Right ventricle myocardium inferior (tissue), 1 donor: ENCODE data around the gene SKOR1. TPM values are rescaled to one million over a fixed set of nuclear protein-coding genes. Genes with fewer than 3 reads are reported as not detected.

Source experiments
- ATAC-seq: fragments of 200-7000 bp; cut with Tn5 transposase; one replicate; pipeline ENCODE4 v1.9.1; 2020; ENCODE audit warnings: mild to moderate bottlenecking, moderate library complexity
- DNase-seq: peaks from one replicate; pipeline ENCODE4 v3.0.0; 2021; ENCODE audit errors: missing footprints
- intact Hi-C: fragments of 100-400 bp; cut with DNase I; formaldehyde crosslinking; loops from one replicate; pipeline ENCODE4 v1.11.0; 2022
- total RNA-seq: library from RNA; stranded (reverse); fragmentation: NEBNext Ultra II Directional; extraction: Animal tissue kit (Norgen Biotek cat#: 25700); gene quantifications from one replicate; pipeline ENCODE4 v1.2.1, GENCODE V29; 2021
- donor health status: DM: no; HTN: yes; CAD: no; lungs with severe emphysema.

The SKOR1 gene
- total RNA-seq, 1 donor from 2014 or later, result not detected

GRCh38 chr15:67839929-67840748 lies 14.8 kb downstream of the SKOR1 start, which contains the start of gene RNU6-1:
TSS of gene RNU6-1 (minus strand) at chr15:67840045.
- intact Hi-C loops, result loop anchor here (5.0 kb wide), 3 partner anchors 318 to 893 kb away; partner anchors contain the start of gene C15orf61
- DNase-seq (peak; percentile 97), ATAC-seq (peak; percentile 94)

DNA sequence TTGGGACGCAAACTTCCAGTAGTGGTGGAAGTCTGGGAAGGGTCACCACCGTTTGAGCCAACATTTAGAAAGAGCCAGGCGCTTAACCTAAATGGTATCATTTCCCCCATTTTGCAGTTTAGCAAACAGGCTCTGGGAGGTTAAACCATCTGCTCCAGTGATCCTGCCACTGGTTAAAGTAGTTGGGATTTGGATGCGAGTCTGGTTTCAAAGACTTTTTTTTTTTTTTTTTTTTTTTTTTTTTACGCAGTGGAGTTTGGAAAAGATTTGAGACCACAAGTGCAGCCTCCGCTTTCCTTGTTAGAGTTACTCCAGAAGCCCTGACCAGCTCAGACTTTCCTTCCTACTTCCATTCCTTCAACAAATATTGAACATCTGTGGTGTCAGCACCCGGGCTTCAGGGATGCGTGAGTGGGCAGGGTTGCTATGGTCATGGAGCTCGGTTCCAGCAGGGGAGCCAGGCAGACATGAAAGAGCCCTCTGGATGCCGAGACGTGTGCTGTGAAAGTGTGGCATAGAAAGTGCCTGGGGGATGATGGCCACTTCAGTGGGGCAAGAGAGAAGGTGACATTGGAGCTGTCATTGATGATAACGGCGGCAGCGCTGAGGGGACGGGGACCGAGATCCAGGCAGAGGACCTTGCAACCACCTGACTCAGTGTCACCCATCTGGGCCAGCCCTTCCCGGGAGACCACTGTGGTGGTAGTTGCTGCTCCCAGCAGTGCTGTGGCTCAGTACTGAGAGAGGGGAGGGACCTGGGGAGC lies 15.6 kb downstream of the SKOR1 start:
- intact Hi-C loops, result no loop called here
- DNase-seq, result no peak
- ATAC-seq, result peak; percentile 15

GRCh38 chr15:67841513-67841762 lies 16.1 kb downstream of the SKOR1 start:
- ATAC-seq, result no peak
- intact Hi-C loops, result no loop called here
- no peak for DNase-seq

GRCh38 chr15:67843092-67843501 lies 17.8 kb downstream of the SKOR1 start:
- no peak for DNase-seq
- intact Hi-C loops, result no loop called here
- no peak for ATAC-seq

DNA sequence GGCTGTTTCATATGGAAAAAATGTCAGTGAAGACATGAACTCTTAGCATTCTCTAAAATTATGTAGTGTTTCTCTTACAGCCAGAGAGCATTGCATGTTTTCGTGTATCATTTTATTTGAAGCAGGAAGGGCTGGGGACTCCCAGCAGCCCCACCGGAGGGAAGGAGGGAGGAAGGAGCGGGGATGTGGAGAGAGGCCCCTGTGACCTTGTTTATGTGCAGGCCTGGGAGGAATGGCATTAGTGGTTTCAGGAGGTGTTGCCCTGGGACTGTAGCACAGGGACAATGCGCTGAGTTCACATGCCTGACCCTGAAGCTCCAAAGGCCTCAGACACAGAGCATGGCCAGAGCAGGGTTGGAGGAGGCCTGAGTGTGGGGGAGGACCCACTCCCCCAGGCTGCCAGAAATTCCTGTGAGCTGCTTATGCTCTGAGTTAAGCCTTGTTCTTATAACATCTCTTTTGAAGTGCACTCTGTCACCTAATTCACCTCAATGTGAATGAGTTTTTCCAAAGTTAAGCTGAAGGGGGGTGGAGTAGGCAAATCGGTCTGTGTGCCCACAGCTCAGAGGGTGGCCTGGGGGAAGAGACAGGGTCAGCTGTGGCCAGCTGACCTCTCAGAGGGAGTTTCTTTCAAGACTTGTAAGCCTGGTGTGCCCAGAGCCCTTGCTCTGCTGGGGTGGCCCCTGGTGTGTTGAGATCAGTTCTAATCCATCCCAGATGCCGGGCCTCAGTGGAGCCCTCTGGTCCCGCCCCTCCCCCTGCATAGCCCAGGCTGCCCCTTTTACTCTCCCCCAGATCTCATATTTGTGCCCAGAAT lies 18.5 kb downstream of the SKOR1 start:
- intact Hi-C loops, result no loop called here
- ATAC-seq (no peak), DNase-seq (no peak)

DNA sequence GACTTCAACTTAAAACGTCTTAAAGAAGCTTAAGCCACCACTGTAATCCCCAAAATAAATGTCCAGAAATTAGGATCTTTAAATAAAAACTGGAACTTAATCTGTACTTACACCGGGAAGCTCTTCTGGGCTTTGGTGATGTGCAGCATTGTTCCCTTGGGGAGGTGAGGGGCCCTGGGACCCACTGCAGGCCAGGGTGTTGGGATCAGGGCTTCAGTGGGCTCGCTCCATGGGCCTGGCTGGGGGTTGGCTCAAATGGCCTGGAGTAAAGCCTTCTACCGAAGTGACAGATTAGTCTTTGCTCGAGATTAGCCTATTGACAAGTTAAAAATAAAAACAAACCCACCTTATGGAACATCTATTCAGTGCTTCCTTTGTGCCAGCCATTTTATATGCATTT lies 20.7 kb downstream of the SKOR1 start:
- DNase-seq (no peak), ATAC-seq (no peak)
- intact Hi-C loops, result no loop called here

- ATAC-seq (no peak), DNase-seq (no peak)
- intact Hi-C loops, result no loop called here
These were observed 24.2 kb downstream of the SKOR1 start for GRCh38 chr15:67849538-67849937.

DNA sequence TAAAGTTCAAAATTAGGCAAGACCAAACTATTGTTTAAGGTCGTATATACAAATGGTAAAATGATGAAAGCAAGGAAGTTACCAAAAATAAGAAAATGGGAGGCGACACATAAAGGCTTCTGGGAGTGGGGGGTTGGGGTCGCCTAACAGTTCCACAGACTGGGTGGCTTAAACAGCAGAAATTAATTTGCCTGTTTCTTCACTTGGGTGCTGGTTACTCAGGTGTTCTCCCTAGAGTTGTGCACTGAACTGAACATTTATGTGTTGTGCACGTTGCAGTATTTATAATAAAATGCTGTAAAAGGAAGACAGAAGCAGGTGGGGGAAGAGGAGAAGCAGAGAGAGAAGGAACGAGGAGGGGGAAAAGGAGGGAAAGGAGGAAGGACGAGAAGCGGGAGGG lies 25.0 kb downstream of the SKOR1 start:
- ATAC-seq (no peak), DNase-seq (no peak)
- intact Hi-C loops, result no loop called here

GRCh38 chr15:67850994-67851571 lies 25.8 kb downstream of the SKOR1 start:
- no peak for ATAC-seq
- intact Hi-C loops, result no loop called here
- no peak for DNase-seq

- intact Hi-C loops, result no loop called here
- ATAC-seq (no peak), DNase-seq (no peak)
These were observed 27.1 kb downstream of the SKOR1 start for GRCh38 chr15:67852418-67852817.

GRCh38 chr15:67853454-67853853 lies 28.1 kb downstream of the SKOR1 start:
- intact Hi-C loops, result no loop called here
- no peak for DNase-seq
- ATAC-seq, result no peak

DNA sequence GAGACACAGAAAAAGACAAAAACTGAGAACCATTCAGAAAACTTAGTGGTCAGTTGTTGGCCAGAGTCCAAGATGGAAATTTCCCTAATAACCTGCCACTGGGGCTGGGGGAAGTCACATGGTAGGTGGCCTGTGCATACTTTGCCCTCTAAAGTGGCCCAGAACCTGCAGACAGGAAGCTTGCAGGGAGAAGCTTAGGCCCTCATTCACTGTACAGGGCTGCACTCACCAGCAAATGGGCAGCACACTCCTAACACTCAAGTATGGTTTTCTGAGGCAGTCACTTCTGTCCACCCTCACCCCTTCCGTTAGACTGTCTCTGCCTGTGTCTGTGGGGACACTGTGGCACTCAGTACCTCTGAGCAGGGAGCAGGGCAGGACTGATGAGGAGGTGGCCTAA lies 29.0 kb downstream of the SKOR1 start:
- no peak for DNase-seq
- intact Hi-C loops, result no loop called here
- ATAC-seq, result no peak

DNA sequence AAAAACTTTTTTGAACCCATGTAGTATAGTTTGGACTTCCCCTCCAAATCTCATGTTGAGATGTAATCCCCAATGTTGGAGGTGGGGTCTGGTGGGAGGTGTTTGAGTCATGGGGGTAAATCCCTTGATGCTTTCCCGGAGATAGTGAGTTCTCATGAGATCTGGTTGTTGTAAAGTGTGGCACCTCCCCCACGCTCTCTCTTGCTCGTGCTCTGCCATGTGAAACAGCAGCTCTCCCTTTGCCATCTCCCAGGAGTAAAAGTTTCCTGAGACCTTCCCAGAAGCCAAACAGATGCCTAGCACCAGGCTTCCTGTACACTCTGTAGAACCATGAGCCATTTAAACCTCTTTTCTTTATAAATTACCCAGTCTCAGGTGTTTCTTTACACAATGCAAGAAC lies 30.5 kb downstream of the SKOR1 start:
- DNase-seq (no peak), ATAC-seq (no peak)
- intact Hi-C loops, result no loop called here

DNA sequence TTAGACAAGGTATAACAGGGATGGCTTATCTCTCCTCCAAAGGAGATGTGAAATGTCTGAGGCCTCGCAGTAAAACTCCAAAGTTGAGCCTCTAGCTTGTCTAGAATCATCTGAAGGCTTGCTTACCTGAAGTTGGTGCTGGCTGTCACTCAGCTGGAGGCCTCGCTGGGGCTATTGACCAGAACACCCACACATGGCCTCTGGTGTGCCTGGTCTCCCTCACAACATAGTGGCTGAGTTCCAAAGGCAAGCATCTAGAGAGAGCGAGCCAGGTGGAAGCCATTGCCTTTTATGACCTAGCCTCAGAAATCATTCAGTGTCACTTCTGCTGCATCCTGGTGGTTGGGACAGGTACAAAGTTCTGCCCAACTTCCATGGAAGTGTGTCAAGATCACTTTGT lies 31.9 kb downstream of the SKOR1 start:
- intact Hi-C loops, result no loop called here
- no peak for ATAC-seq
- DNase-seq, result no peak

GRCh38 chr15:67859331-67859946 lies 34.1 kb downstream of the SKOR1 start:
- intact Hi-C loops, result no loop called here
- DNase-seq (no peak), ATAC-seq (no peak)

DNA sequence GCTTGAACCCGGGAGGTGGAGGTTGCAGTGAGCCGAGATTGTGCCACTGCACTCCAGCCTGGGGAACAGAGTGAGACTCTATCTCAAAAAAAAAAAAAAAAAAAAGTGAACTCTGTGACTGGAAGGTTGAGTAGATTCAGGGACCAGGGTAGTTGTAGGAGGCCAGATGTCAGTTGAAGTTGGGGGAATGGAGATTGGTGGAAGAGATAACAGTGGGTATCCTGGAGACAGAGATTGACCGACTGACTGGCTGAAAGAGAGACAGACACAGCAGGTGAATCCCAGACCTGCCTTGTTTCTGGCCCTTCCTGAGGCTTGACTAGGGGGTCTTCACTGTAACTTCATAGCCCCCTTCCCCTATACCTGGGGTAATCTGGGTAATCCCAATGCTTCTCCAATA lies 36.7 kb downstream of the SKOR1 start:
- ATAC-seq (no peak), DNase-seq (no peak)
- intact Hi-C loops, result loop anchor here (2.0 to 10.0 kb wide), 2 partner anchors 103 to 349 kb away; no protein-coding TSS in a partner anchor

- intact Hi-C loops, result loop anchor here (1.0 to 10.0 kb wide), 3 partner anchors 102 to 348 kb away; no protein-coding TSS in a partner anchor
- DNase-seq, result no peak
- ATAC-seq, result no peak
These were observed 37.6 kb downstream of the SKOR1 start for GRCh38 chr15:67862750-67863441.

GRCh38 chr15:67863442-67863987 lies 38.2 kb downstream of the SKOR1 start:
- intact Hi-C loops, result loop anchor here (1.0 to 10.0 kb wide), 3 partner anchors 101 to 347 kb away; no protein-coding TSS in a partner anchor
- ATAC-seq, result peak; percentile 97
- DNase-seq, result peak; percentile 94
